ENCODE results near the gene TRAF3IP1.

DNA sequence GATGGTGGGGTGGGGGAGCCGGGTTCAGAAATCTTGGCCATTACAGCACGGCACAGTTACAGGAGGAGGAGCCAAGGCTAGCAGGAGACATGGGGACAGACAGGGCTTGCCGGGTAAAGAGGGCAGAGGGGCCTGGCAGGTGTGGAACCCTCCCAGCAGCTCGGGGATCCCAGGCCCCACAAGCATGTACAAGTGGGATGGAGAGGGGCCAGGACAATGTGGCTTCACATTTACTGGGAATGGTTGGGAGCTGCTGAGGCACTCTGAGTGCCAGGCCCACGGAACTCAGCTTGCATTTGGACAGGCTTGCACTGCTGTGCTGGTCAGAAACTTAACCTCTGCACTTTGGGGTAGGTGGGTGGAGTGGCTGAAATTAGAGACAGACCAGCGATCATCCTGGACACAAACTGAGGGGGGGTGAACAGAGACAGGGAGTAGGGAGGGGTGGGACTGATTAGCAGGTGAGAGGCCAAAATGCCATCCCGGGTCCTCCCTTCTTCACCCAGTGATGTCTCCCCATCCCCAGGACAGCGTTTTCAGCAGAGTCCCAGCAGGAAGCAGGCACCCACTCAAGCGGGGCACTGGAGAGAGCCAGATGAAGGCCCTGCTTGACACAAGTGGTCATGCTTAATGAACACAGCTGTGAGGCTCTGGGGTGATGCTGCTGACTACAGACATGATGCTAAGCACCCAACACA lies 41.5 kb upstream of the TRAF3IP1 start:
- TF ChIP-seq, protein P1, sequence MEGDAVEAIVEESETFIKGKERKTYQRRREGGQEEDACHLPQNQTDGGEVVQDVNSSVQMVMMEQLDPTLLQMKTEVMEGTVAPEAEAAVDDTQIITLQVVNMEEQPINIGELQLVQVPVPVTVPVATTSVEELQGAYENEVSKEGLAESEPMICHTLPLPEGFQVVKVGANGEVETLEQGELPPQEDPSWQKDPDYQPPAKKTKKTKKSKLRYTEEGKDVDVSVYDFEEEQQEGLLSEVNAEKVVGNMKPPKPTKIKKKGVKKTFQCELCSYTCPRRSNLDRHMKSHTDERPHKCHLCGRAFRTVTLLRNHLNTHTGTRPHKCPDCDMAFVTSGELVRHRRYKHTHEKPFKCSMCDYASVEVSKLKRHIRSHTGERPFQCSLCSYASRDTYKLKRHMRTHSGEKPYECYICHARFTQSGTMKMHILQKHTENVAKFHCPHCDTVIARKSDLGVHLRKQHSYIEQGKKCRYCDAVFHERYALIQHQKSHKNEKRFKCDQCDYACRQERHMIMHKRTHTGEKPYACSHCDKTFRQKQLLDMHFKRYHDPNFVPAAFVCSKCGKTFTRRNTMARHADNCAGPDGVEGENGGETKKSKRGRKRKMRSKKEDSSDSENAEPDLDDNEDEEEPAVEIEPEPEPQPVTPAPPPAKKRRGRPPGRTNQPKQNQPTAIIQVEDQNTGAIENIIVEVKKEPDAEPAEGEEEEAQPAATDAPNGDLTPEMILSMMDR (IDR thresholded peaks at IDR 0.05): no peak
- no peak for TF ChIP-seq EZH2 (IDR thresholded peaks at IDR 0.05; ENCODE audit: borderline replicate concordance, insufficient read depth, low read depth, low read length, poor library complexity, severe bottlenecking)

Data from B cell (primary cell).